Right lobe of liver (tissue), 6 donors: ENCODE data around the gene AP4S1. TPM values are rescaled to one million over a fixed set of nuclear protein-coding genes. Genes with fewer than 3 reads are reported as not detected.

Source experiments
- ATAC-seq, 4 donors: fragments of 200-7000 bp; cut with Tn5 transposase; one replicate each; pipeline ENCODE4 v1.9.1; 2020; ENCODE audit warnings: mild to moderate bottlenecking in 4 of 4, moderate library complexity in 4 of 4
- DNase-seq, 3 donors: peaks; one replicate each; pipeline ENCODE4 v3.0.0-alpha.2; 2020
- H3K27ac ChIP-seq, 3 donors: fragments of 200-600 bp; one replicate each; pipeline ENCODE4 v1.8.0; 2022
- H3K27me3 ChIP-seq, 2 donors: fragments of 200-600 bp; one replicate each; pipeline ENCODE4 v1.8.0; 2022
- H3K36me3 ChIP-seq, 4 donors: fragments of 200-600 bp; sonication (generic) in 1 of 4; one replicate each; pipeline versions ENCODE4 v1.5.1 to v1.8.0; 2017 to 2022; ENCODE audit warnings: control low read depth in 1 of 4
- H3K4me1 ChIP-seq, 4 donors: fragments of 200-600 bp; sonication (generic) in 1 of 4; one replicate each; pipeline versions ENCODE4 v1.5.1 to v1.8.0; 2017 to 2022; ENCODE audit warnings: control low read depth in 1 of 4
- H3K4me3 ChIP-seq, 3 donors: fragments of 200-600 bp; one replicate each; pipeline ENCODE4 v1.8.0; 2022
- H3K9me3 ChIP-seq, 4 donors: fragments of 200-600 bp; sonication (generic) in 1 of 4; one replicate each; pipeline versions ENCODE4 v1.5.1 to v1.8.0; 2017 to 2022; ENCODE audit warnings: control low read depth in 1 of 4
- CTCF ChIP-seq, 4 donors: fragments of 200-600 bp in 3 of 4; fragments of 450-650 bp in 1 of 4; IDR thresholded peaks; one replicate each; pipeline versions ENCODE4 v1.5.1 to v1.8.0; 2016 to 2022; ENCODE audit warnings: antibody characterized with exemption in 4 of 4, mild to moderate bottlenecking in 2 of 4
- POLR2A ChIP-seq: fragments of 450-650 bp; IDR thresholded peaks from one replicate; pipeline ENCODE4 v1.6.1; 2017; ENCODE audit warnings: antibody characterized with exemption, mild to moderate bottlenecking
- WGBS: methylation state at CpG from one replicate; pipeline ENCODE4 v1.1.6; 2018; ENCODE audit warnings: low coverage, low lambda C conversion rate; ENCODE audit not compliant: insufficient coverage; ENCODE audit errors: missing lambda C conversion rate; 5-methylcytosine and 5-hydroxymethylcytosine counted together
- intact Hi-C, 2 donors: fragments of 100-400 bp; cut with DNase I; formaldehyde crosslinking; loops; one replicate each; pipeline versions ENCODE4 v1.11.2 to v1.14.1; 2022
- total RNA-seq, 6 experiments: library from RNA; depleted of rRNA in 2 of 6; stranded (reverse); fragments of >200 nt in 2 of 6; fragmentation: NEBNext Ultra II Directional in 3 of 6; extraction: Animal tissue kit (Norgen Biotek cat#: 25700) in 3 of 6; gene quantifications; one replicate each; pipeline versions ENCODE4 v1.1.0 to v1.2.4, GENCODE V29; 2016 to 2023
- donor health status: DM: no; HTN: yes; CAD: no.
- donor health status: DM: no; HTN: no; CAD: no.
- donor health status: DM: no; HTN: no; CAD: no.
- donor health status: DM: no; HTN: yes; CAD: no.
- donor health status: DM: no; HTN: yes; CAD: no.

The AP4S1 gene
- total RNA-seq, 6 experiments from 2014 or later = 2.0 to 5.3 (median 2.5) TPM

GRCh38 chr14:31070431-31070830 is 45.0 kb downstream of the AP4S1 start:
- intact Hi-C loops = no loop called here
- TF ChIP-seq POLR2A (no peak), CTCF (IDR thresholded peaks at IDR 0.05) (no peak)
- H3K27me3 ChIP-seq = no peaks in the 10 kb centered on the region
- no peaks in the 10 kb centered on the region for H3K36me3 ChIP-seq
- DNase-seq (no peak), ATAC-seq (no peak)
- H3K4me1 ChIP-seq = no peaks in the 10 kb centered on the region
- H3K4me3 ChIP-seq = no peak overlapping the region
- 100% methylated on average over 1 of the region's 5 CpGs for WGBS
- H3K9me3 ChIP-seq = no peaks in the 10 kb centered on the region
- no peak overlapping the region for H3K27ac ChIP-seq

- DNase-seq (no peak), ATAC-seq (no peak)
- WGBS = 93% methylated on average over 2 of the region's 2 CpGs
Observed at GRCh38 chr14:31071151-31071550, 45.7 kb downstream of the AP4S1 start.

GRCh38 chr14:31075144-31075543 is 49.7 kb downstream of the AP4S1 start:
- intact Hi-C loops = no loop called here
- TF ChIP-seq POLR2A = no peak
- no peak for TF ChIP-seq CTCF (IDR thresholded peaks at IDR 0.05)

More at GRCh38 chr14:31071151-31071550, 45.7 kb downstream of the AP4S1 start:
- no peak overlapping the region for H3K27ac ChIP-seq
- H3K9me3 ChIP-seq = no peaks in the 10 kb centered on the region
- no peaks in the 10 kb centered on the region for H3K36me3 ChIP-seq
- no peak overlapping the region for H3K4me3 ChIP-seq
- intact Hi-C loops = no loop called here
- H3K4me1 ChIP-seq = no peaks in the 10 kb centered on the region
- TF ChIP-seq POLR2A (no peak), CTCF (IDR thresholded peaks at IDR 0.05) (no peak)
- no peaks in the 10 kb centered on the region for H3K27me3 ChIP-seq

GRCh38 chr14:31078766-31079165 is 53.3 kb downstream of the AP4S1 start:
- WGBS = 50% methylated on average over 2 of the region's 2 CpGs
- no peaks in the 10 kb centered on the region for H3K9me3 ChIP-seq
- H3K36me3 ChIP-seq = no peaks in the 10 kb centered on the region
- no peaks in the 10 kb centered on the region for H3K27me3 ChIP-seq
- DNase-seq (no peak), ATAC-seq (no peak)
- no peak overlapping the region for H3K27ac ChIP-seq
- intact Hi-C loops = no loop called here
- TF ChIP-seq CTCF (IDR thresholded peaks at IDR 0.05) (no peak), POLR2A (no peak)
- no peaks in the 10 kb centered on the region for H3K4me1 ChIP-seq
- H3K4me3 ChIP-seq = no peak overlapping the region

More at GRCh38 chr14:31075144-31075543, 49.7 kb downstream of the AP4S1 start:
- WGBS = 92% methylated on average over 2 of the region's 2 CpGs
- Histone ChIP-seq H3K9me3 (no peaks in the 10 kb centered on the region), H3K27me3 (no peaks in the 10 kb centered on the region), H3K4me1 (no peaks in the 10 kb centered on the region), H3K36me3 (no peaks in the 10 kb centered on the region), H3K4me3 (no peak overlapping the region), H3K27ac (no peak overlapping the region)
- no peak for ATAC-seq
- no peak for DNase-seq

GRCh38 chr14:31080056-31080455 is 54.6 kb downstream of the AP4S1 start:
- no peak for DNase-seq
- no peaks in the 10 kb centered on the region for H3K27me3 ChIP-seq
- TF ChIP-seq CTCF (IDR thresholded peaks at IDR 0.05) = no peak
- no peak for TF ChIP-seq POLR2A
- no peaks in the 10 kb centered on the region for H3K4me1 ChIP-seq
- no peak overlapping the region for H3K4me3 ChIP-seq
- H3K9me3 ChIP-seq = no peaks in the 10 kb centered on the region
- H3K27ac ChIP-seq = no peak overlapping the region
- intact Hi-C loops = loop anchor here (10.0 kb wide), 1 partner anchor 95 kb away; no protein-coding TSS in a partner anchor
- 57% methylated on average over 3 of the region's 3 CpGs for WGBS
- no peak for ATAC-seq
- H3K36me3 ChIP-seq = no peaks in the 10 kb centered on the region
